ENCODE data around the gene DKKL1. TPM values are rescaled to one million over a fixed set of nuclear protein-coding genes. Genes with fewer than 3 reads are reported as not detected.

DKKL1 gene
- total RNA-seq, 1 experiment from 2014 or later = 1.0 TPM

DNA sequence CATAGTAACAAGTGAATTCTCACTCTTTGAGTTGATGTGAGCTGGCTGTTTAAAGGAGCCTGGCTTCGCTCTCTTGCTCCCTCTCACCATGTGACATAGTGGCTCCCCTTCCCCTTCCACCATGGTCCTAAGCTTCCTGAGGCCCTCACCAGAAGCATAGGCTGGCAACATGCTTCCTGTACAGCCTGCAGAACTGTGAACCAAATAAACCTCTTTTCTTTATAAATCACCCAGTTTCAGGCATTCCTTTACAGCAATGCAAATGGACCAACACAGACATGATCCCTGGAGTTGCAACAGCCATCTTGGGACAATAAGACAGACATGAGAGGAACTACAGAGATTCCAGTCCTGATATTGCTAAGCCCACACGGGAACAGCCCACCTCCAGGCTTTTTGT is 14.1 kb upstream of the DKKL1 start:
- CTCF ChIA-PET = interaction anchor here (0.7 kb wide), 1 partner anchor 42 kb away, joined by 3 read pairs; no protein-coding TSS in a partner anchor

More for the DNA sequence above, 14.1 kb upstream of the DKKL1 start:
- no peak for DNase-seq (ENCODE audit: low read depth, low spot score)
- no peak for ATAC-seq
- no TSS peak for BruUV-seq (replicated peaks)
- no peaks in the 10 kb centered on the region for H3K79me2 ChIP-seq (ENCODE audit: insufficient read depth, low read length)
- no peaks in the 10 kb centered on the region for H3K9me3 ChIP-seq (ENCODE audit: control insufficient read depth in 1 of 2, insufficient read depth in 1 of 2, low read depth in 1 of 2, low read length in 2 of 2)
- intact Hi-C loops (cut with micrococcal nuclease) = no loop called here
- no peaks in the 10 kb centered on the region for H4K20me1 ChIP-seq (ENCODE audit: insufficient read depth)
- RAD21 ChIA-PET (ENCODE audit: low non-redundant PET in 1 of 2, low total read pairs in 2 of 2, uncharacterized antibody in 2 of 2, unreplicated experiment in 2 of 2) = no interaction called here
- H3K27ac ChIP-seq (ENCODE audit: low read depth, low read length) = no peak overlapping the region
- peaks cover 16 to 42% of the 10 kb centered on the region in 2 experiments for H3K36me3 ChIP-seq (ENCODE audit: control insufficient read depth in 1 of 2, insufficient read depth in 2 of 2, low read length in 2 of 2)
- no peaks in the 10 kb centered on the region for H3K27me3 ChIP-seq (ENCODE audit: insufficient read depth, low read length)
- H3K9ac ChIP-seq (ENCODE audit: low read length) = no peak overlapping the region
- H2AFZ ChIP-seq (ENCODE audit: low read depth, low read length, poor library complexity, severe bottlenecking) = no peak overlapping the region
- no peak overlapping the region for H3K4me3 ChIP-seq (replicated peaks in 1 of 2; ENCODE audit: low read depth in 1 of 2, low read length in 2 of 2)
- POLR2A ChIA-PET = no interaction called here
- TF ChIP-seq RAD21 (IDR thresholded peaks at IDR 0.05; ENCODE audit: low read depth) = no peak
- TF ChIP-seq, protein P1, sequence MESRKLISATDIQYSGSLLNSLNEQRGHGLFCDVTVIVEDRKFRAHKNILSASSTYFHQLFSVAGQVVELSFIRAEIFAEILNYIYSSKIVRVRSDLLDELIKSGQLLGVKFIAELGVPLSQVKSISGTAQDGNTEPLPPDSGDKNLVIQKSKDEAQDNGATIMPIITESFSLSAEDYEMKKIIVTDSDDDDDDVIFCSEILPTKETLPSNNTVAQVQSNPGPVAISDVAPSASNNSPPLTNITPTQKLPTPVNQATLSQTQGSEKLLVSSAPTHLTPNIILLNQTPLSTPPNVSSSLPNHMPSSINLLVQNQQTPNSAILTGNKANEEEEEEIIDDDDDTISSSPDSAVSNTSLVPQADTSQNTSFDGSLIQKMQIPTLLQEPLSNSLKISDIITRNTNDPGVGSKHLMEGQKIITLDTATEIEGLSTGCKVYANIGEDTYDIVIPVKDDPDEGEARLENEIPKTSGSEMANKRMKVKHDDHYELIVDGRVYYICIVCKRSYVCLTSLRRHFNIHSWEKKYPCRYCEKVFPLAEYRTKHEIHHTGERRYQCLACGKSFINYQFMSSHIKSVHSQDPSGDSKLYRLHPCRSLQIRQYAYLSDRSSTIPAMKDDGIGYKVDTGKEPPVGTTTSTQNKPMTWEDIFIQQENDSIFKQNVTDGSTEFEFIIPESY (IDR thresholded peaks at IDR 0.05; ENCODE audit: extremely low read depth, insufficient replicate concordance, low read length) = no peak
- no peak for TF ChIP-seq YY1 (IDR thresholded peaks at IDR 0.05; ENCODE audit: extremely low read depth, insufficient replicate concordance, low read depth, low read length)
- TF ChIP-seq CEBPB (IDR thresholded peaks at IDR 0.05; ENCODE audit: low read depth) = no peak
- TF ChIP-seq, protein P2, sequence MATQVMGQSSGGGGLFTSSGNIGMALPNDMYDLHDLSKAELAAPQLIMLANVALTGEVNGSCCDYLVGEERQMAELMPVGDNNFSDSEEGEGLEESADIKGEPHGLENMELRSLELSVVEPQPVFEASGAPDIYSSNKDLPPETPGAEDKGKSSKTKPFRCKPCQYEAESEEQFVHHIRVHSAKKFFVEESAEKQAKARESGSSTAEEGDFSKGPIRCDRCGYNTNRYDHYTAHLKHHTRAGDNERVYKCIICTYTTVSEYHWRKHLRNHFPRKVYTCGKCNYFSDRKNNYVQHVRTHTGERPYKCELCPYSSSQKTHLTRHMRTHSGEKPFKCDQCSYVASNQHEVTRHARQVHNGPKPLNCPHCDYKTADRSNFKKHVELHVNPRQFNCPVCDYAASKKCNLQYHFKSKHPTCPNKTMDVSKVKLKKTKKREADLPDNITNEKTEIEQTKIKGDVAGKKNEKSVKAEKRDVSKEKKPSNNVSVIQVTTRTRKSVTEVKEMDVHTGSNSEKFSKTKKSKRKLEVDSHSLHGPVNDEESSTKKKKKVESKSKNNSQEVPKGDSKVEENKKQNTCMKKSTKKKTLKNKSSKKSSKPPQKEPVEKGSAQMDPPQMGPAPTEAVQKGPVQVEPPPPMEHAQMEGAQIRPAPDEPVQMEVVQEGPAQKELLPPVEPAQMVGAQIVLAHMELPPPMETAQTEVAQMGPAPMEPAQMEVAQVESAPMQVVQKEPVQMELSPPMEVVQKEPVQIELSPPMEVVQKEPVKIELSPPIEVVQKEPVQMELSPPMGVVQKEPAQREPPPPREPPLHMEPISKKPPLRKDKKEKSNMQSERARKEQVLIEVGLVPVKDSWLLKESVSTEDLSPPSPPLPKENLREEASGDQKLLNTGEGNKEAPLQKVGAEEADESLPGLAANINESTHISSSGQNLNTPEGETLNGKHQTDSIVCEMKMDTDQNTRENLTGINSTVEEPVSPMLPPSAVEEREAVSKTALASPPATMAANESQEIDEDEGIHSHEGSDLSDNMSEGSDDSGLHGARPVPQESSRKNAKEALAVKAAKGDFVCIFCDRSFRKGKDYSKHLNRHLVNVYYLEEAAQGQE (IDR thresholded peaks at IDR 0.05; ENCODE audit: low read depth) = no peak
- TF ChIP-seq, protein P3, sequence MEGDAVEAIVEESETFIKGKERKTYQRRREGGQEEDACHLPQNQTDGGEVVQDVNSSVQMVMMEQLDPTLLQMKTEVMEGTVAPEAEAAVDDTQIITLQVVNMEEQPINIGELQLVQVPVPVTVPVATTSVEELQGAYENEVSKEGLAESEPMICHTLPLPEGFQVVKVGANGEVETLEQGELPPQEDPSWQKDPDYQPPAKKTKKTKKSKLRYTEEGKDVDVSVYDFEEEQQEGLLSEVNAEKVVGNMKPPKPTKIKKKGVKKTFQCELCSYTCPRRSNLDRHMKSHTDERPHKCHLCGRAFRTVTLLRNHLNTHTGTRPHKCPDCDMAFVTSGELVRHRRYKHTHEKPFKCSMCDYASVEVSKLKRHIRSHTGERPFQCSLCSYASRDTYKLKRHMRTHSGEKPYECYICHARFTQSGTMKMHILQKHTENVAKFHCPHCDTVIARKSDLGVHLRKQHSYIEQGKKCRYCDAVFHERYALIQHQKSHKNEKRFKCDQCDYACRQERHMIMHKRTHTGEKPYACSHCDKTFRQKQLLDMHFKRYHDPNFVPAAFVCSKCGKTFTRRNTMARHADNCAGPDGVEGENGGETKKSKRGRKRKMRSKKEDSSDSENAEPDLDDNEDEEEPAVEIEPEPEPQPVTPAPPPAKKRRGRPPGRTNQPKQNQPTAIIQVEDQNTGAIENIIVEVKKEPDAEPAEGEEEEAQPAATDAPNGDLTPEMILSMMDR (IDR thresholded peaks at IDR 0.05 in 2 of 3, conservative IDR thresholded peaks at IDR 0.05 in 1 of 3; ENCODE audit: borderline replicate concordance in 1 of 3, insufficient read depth in 1 of 3, low read depth in 2 of 3, low read length in 2 of 3) = no peak
- TF ChIP-seq, protein P4, sequence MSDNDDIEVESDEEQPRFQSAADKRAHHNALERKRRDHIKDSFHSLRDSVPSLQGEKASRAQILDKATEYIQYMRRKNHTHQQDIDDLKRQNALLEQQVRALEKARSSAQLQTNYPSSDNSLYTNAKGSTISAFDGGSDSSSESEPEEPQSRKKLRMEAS (IDR thresholded peaks at IDR 0.05) = no peak
- TF ChIP-seq JUND (IDR thresholded peaks at IDR 0.05) = no peak
- no peak for TF ChIP-seq SP1 (IDR thresholded peaks at IDR 0.05; ENCODE audit: low read depth)
- TF ChIP-seq EGR1 (IDR thresholded peaks at IDR 0.05; ENCODE audit: low read depth) = no peak
- no peak for TF ChIP-seq EZH2 (IDR thresholded peaks at IDR 0.05)
- TF ChIP-seq SIN3A (IDR thresholded peaks at IDR 0.05; ENCODE audit: low read depth) = no peak
- no peak for TF ChIP-seq POLR2AphosphoS5 (IDR thresholded peaks at IDR 0.05; ENCODE audit: low read depth, low read length)
- H3K4me1 ChIP-seq (ENCODE audit: control insufficient read depth in 1 of 2, insufficient read depth in 2 of 2, low read length in 2 of 2) = no peaks in the 10 kb centered on the region
- no peaks in the 10 kb centered on the region for H3K9me2 ChIP-seq (ENCODE audit: insufficient read depth)
- H3K4me2 ChIP-seq (ENCODE audit: low read length) = no peak overlapping the region
